Prostate gland (tissue), 2 donors: ENCODE measurements around the gene NRDC. TPM values are rescaled to one million over a fixed set of nuclear protein-coding genes. Genes with fewer than 3 reads are reported as not detected.

ENCODE experiments used
- DNase-seq: peaks from one replicate; pipeline ENCODE4 v3.0.0-alpha.2; 2019; ENCODE audit warnings: low spot score
- H3K27ac ChIP-seq, 2 donors: fragments of 200-600 bp; sonication (generic); 2 replicates each; pipeline ENCODE4 v1.5.1; 2017 to 2019
- H3K27me3 ChIP-seq: fragments of 200-600 bp; sonication (generic); replicated peaks from 2 replicates; pipeline ENCODE4 v1.5.1; 2019; ENCODE audit not compliant: insufficient read depth
- H3K36me3 ChIP-seq, 2 donors: fragments of 200-600 bp; sonication (generic); 1 replicate in 1 of 2; 2 replicates in 1 of 2; pipeline versions ENCODE4 v1.5.1 to v1.8.1; 2017 to 2019
- H3K4me1 ChIP-seq: fragments of 200-600 bp; sonication (generic); replicated peaks from 2 replicates; pipeline ENCODE4 v1.5.1; 2019
- H3K4me3 ChIP-seq, 2 donors: fragments of 200-600 bp; sonication (generic); 2 replicates each; pipeline ENCODE4 v1.5.1; 2017 to 2019
- H3K9me3 ChIP-seq: fragments of 200-600 bp; sonication (generic); 2 replicates; pipeline ENCODE4 v1.5.1; 2017
- POLR2A ChIP-seq: fragments of 450-650 bp; IDR thresholded peaks from one replicate; pipeline ENCODE4 v1.6.1; 2016; ENCODE audit warnings: antibody characterized with exemption, mild to moderate bottlenecking
- POLR2AphosphoS5 ChIP-seq: sonication (generic); formaldehyde crosslinking; IDR thresholded peaks from one replicate; pipeline ENCODE4 v1.6.1; 2017; ENCODE audit warnings: antibody characterized with exemption
- WGBS: methylation state at CpG from one replicate; pipeline ENCODE4 v1.1.5; 2018; 5-methylcytosine and 5-hydroxymethylcytosine counted together
- intact Hi-C: fragments of 100-400 bp; cut with DNase I; formaldehyde crosslinking; loops from one replicate; pipeline ENCODE4 v1.14.2; 2022
- total RNA-seq, 2 donors: library from RNA; depleted of rRNA; stranded (reverse); fragments of >200 nt; gene quantifications; one replicate each; pipeline ENCODE4 v1.1.0, GENCODE V29; 2016
- TF ChIP-seq, protein P1 (sequence below), 4 experiments: fragments of 200-600 bp in 2 of 4; fragments of 450-650 bp in 2 of 4; sonication (generic) in 2 of 4; IDR thresholded peaks; 1 replicate in 3 of 4; 2 replicates in 1 of 4; pipeline ENCODE4 v1.5.1; 2016 to 2019; ENCODE audit warnings: antibody characterized with exemption in 4 of 4, mild to moderate bottlenecking in 2 of 4, moderate library complexity in 2 of 4

The NRDC gene, protein sequence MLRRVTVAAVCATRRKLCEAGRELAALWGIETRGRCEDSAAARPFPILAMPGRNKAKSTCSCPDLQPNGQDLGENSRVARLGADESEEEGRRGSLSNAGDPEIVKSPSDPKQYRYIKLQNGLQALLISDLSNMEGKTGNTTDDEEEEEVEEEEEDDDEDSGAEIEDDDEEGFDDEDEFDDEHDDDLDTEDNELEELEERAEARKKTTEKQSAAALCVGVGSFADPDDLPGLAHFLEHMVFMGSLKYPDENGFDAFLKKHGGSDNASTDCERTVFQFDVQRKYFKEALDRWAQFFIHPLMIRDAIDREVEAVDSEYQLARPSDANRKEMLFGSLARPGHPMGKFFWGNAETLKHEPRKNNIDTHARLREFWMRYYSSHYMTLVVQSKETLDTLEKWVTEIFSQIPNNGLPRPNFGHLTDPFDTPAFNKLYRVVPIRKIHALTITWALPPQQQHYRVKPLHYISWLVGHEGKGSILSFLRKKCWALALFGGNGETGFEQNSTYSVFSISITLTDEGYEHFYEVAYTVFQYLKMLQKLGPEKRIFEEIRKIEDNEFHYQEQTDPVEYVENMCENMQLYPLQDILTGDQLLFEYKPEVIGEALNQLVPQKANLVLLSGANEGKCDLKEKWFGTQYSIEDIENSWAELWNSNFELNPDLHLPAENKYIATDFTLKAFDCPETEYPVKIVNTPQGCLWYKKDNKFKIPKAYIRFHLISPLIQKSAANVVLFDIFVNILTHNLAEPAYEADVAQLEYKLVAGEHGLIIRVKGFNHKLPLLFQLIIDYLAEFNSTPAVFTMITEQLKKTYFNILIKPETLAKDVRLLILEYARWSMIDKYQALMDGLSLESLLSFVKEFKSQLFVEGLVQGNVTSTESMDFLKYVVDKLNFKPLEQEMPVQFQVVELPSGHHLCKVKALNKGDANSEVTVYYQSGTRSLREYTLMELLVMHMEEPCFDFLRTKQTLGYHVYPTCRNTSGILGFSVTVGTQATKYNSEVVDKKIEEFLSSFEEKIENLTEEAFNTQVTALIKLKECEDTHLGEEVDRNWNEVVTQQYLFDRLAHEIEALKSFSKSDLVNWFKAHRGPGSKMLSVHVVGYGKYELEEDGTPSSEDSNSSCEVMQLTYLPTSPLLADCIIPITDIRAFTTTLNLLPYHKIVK
- 10 to 100 TPM; 48.5 to 67.7 TPM for total RNA-seq

DNA sequence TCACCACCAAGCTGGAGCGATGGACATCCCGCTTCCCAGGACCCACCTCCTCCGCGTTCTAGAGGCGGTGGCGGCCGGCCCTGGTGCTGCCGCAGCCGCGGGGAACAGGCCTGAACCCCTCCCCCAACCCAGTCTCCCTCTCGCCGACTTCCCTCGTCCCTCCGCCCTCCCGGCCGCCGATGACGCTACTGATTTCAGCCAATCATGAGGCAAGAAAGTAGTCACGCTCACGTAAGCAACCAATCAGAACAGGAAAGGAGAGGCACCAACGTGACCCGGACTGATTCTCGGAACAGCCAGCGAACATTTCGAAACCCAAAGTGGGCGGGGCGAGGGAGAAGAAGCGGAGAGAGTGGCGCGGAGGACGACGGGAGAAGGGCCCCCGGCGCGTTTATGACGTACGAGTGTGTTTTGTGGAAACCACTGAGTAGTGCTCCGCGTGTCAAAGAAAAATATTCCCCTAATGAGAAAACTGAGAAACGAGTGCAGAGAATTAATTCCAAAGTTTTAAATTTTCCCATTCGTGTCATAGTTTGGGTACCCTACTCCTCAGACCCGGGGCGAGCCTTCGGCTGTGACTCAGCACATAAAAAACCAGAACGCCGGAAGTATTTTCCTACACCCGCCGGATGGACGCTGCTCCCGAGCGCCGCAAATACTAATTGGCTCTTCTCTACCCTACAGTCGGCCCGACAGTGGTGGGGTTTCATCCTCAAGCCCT is at the start of gene NRDC:
NRDC (minus strand) TSS at position 112 of the 721 bp plus-strand sequence. CDS start 112 bp downstream, outside the sequence.
- intact Hi-C loops, result no loop called here
- peak; percentile 100 for DNase-seq
- under 1% methylated on average over 54 of the region's 54 CpGs for WGBS

DNA sequence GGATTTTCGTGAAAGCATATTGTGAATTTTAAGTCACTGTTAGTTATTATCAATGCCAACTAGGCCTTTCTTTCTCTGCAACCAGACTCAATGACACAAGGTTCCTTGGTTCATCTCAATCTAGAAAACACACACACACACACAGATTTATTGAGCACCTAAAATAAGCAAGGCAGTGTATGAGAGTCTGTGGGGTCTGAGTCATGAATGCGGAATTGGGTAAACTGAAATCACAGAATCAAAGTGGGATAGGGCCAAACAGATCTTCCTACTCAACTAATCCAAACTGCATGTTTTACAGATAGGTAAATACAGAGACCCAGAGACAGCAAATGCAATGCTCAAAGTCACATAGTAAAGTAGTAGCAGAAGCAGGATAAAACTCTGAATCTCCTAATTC is 48.5 kb upstream of the NRDC start:
- Histone ChIP-seq H3K9me3 (no peaks in the 10 kb centered on the region), H3K27ac (no peak overlapping the region), H3K4me3 (no peak overlapping the region), H3K4me1 (no peaks in the 10 kb centered on the region), H3K27me3 (no peaks in the 10 kb centered on the region), H3K36me3 (no peaks in the 10 kb centered on the region)
- 91% methylated on average over 2 of the region's 2 CpGs for WGBS
- intact Hi-C loops, result no loop called here
- TF ChIP-seq POLR2A, result no peak
- no peak for TF ChIP-seq POLR2AphosphoS5
- TF ChIP-seq, protein P1, sequence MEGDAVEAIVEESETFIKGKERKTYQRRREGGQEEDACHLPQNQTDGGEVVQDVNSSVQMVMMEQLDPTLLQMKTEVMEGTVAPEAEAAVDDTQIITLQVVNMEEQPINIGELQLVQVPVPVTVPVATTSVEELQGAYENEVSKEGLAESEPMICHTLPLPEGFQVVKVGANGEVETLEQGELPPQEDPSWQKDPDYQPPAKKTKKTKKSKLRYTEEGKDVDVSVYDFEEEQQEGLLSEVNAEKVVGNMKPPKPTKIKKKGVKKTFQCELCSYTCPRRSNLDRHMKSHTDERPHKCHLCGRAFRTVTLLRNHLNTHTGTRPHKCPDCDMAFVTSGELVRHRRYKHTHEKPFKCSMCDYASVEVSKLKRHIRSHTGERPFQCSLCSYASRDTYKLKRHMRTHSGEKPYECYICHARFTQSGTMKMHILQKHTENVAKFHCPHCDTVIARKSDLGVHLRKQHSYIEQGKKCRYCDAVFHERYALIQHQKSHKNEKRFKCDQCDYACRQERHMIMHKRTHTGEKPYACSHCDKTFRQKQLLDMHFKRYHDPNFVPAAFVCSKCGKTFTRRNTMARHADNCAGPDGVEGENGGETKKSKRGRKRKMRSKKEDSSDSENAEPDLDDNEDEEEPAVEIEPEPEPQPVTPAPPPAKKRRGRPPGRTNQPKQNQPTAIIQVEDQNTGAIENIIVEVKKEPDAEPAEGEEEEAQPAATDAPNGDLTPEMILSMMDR (IDR thresholded peaks at IDR 0.05), result no peak
- DNase-seq, result no peak

More for the DNA sequence above, at the start of gene NRDC:
- Histone ChIP-seq H3K27me3 (no peaks in the 10 kb centered on the region), H3K4me1 (no peaks in the 10 kb centered on the region), H3K4me3 (peak within 1 kb of the TSS; percentile 83 to 96), H3K27ac (peak within 1 kb of the TSS; percentile 96), H3K36me3 (no peaks in the 10 kb centered on the region), H3K9me3 (no peaks in the 10 kb centered on the region)
- TF ChIP-seq, protein P1 (IDR thresholded peaks at IDR 0.05), result peak in 2 of 4 experiments; percentile 11 to 12
- TF ChIP-seq POLR2A, result peak; percentile 90
- TF ChIP-seq POLR2AphosphoS5, result peak; percentile 97

DNA sequence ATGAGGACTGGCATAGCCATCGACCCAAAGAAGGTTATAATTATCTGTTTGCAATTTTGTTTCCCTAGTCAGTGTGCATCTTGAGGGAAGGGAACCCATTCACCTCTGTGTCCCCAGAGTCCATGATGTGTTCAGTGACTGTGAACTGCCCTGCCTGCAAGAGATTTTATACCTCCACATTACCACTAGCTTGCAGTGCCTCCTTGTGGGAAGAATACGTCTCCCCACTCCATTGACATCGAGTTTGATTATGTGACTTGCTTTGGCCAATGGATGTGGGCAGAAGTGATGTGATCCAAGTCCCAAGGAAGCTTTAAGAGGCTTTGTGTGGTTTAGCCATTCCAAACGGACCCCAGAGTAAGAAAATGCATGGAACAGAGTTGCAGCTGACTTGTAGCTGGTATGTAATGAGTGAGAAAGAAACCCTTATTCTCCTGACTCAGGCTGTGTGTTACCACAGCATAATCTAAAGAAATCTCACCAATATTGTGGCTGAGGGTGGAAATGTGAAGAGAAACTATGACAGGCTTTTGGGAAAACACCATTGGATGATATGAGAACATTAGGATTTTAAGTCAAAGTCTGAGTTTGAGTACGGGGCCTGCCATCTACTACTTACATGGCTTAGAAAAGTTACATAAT is 47.8 kb upstream of the NRDC start:
- Histone ChIP-seq H3K4me3 (no peak overlapping the region), H3K36me3 (no peaks in the 10 kb centered on the region), H3K27me3 (no peaks in the 10 kb centered on the region), H3K9me3 (no peaks in the 10 kb centered on the region), H3K27ac (no peak overlapping the region), H3K4me1 (no peaks in the 10 kb centered on the region)
- TF ChIP-seq, protein P1 (IDR thresholded peaks at IDR 0.05), result no peak
- TF ChIP-seq POLR2AphosphoS5 (no peak), POLR2A (no peak)
- 78% methylated on average over 5 of the region's 5 CpGs for WGBS
- no peak for DNase-seq
- intact Hi-C loops, result no loop called here

DNA sequence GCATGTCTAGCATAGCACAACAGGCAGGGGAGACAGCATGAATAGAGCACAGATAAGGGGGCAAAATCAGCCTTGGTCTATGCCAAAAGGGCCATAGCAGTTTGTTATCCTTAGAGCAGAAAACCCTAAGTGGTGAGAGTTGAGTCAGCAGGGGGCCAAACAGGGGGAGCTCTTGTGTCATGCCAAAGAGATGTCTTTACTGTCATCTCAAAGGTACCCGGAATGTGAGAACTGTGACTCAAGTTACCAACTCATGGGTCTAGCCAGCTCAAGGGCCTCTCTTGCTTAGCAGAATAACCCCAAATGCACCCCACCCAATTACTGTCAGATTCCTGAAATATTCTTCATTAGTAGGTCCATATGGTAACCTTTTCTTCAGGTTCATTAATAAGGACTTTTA is 45.9 kb upstream of the NRDC start:
- intact Hi-C loops, result no loop called here
- Histone ChIP-seq H3K9me3 (no peaks in the 10 kb centered on the region), H3K4me1 (no peaks in the 10 kb centered on the region), H3K4me3 (no peak overlapping the region), H3K27ac (no peak overlapping the region), H3K36me3 (no peaks in the 10 kb centered on the region), H3K27me3 (no peaks in the 10 kb centered on the region)
- no peak for TF ChIP-seq POLR2AphosphoS5
- TF ChIP-seq, protein P1 (IDR thresholded peaks at IDR 0.05), result no peak
- no peak for TF ChIP-seq POLR2A
- 48% methylated on average over 1 of the region's 1 CpG for WGBS
- no peak for DNase-seq
